ENCODE data around the gene NBPF3.

NBPF3 gene

DNA sequence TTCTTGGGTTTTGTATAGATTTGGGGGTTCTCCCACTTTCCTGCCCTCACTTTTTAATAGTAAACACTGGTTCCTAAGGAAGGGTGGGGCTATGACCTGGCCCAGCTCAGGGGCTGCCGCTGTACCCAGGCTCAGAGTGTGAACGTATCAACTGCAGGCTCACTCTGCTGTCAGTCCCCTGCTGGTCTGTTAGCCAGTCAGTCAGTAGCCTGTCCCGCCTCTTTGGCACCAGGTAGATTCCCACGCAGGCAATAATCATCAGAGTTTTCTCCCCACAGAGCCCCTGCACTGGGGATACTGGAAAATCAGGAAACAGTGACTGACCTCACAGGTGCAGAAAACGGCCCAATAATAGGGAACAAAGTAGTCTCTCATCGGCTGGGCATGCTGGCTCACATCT, 54.3 kb downstream of the NBPF3 start:
- DNase-seq (ENCODE audit: low read depth, low spot score): no peak

DNA sequence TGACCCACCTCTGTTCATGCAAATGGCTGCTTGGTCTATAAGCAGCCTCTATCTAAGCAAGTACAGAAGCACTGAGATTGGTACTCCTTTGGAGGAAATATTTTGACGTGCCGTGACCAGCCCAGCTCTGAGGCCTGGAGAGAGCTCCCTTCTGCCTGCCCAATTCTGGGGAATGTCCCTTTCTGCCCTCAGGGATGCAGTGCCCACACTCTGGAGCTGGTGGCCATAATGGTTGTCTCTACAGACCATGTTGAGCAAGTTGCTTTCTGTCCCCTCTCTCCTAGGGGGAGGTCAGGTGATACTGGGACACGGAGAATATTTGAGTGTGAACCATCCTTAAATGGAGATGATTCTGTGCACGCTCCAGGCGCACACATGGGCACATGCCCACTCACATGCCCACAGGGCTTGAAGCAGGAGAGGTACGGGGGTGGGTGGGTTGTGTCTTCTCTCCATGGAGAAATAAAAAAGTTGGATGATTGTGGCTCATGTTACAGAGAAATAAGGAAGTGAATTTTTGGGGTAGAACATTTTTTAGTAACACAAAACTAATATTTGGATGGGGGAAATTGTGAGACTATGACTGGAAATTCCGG, 55.4 kb downstream of the NBPF3 start:
- no peak for DNase-seq (ENCODE audit: low read depth, low spot score)

DNA sequence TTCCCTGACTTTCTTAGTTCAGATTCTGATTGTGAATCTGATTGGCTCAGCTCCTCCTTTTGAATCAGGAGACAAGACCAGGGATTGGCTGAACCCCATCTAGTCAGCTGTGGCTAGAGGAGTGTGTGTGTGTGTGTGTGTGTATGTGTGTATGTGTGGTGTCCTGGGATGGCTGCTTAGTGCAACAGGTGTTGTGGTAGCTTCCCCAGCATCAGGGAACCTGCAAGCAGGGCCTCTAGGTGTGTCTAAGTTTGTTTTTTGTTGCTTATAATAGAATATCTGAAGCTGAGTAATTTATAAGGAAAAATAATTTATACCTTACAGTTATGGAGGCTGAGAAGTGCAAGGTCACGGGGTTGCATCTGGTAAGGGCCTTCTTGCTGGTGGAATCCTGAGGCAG, 56.1 kb downstream of the NBPF3 start:
- no peak for DNase-seq (ENCODE audit: low read depth, low spot score)

DNA sequence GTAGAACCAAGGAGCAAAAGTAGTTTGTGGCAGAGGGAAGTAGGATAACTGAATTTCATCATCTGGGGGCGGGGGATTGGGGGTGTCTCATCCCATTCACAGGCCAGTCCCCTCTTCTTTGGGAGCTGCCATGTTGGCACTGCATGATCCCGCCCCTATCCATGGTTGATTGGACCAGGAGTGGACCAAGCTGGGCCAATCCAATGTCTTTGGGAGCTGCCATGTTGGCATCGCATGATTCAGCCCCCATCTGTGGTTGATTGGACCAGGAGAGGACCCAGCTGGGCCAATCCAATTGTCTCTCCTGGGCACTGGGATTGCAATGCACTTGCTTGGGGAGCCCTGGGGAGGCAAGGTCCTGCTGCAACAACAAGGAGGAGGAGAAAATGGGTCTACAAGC, 56.9 kb downstream of the NBPF3 start:
- DNase-seq (ENCODE audit: low read depth, low spot score): no peak

DNA sequence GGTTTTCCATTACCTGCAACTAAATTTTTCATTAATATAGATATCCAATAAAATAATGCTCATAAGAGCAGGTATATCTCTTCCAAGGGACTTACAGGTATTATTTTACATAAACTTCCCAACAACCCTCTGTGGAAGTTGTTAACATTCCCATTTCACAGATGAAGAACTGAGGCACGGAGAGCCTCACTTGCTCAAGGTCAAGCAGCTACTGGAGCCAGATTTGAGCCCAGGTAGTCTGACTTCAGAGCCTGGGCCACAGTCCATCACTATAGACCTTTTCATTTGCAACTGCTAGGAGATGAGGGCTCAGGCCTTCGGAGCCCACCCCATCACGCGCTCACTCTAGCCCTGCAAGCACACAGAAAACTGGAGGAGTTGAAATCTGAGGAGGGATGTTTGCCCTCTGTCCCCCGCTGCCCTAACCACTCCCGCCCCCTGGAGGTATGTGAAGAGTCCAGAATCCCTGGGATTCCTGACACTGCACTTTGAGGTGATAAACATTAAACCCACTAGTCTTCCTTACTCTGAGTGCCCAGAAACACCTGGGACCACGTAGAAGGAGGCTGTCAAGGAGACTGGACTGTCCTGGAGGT, 57.6 kb downstream of the NBPF3 start:
- DNase-seq (ENCODE audit: low read depth, low spot score): no peak

DNA sequence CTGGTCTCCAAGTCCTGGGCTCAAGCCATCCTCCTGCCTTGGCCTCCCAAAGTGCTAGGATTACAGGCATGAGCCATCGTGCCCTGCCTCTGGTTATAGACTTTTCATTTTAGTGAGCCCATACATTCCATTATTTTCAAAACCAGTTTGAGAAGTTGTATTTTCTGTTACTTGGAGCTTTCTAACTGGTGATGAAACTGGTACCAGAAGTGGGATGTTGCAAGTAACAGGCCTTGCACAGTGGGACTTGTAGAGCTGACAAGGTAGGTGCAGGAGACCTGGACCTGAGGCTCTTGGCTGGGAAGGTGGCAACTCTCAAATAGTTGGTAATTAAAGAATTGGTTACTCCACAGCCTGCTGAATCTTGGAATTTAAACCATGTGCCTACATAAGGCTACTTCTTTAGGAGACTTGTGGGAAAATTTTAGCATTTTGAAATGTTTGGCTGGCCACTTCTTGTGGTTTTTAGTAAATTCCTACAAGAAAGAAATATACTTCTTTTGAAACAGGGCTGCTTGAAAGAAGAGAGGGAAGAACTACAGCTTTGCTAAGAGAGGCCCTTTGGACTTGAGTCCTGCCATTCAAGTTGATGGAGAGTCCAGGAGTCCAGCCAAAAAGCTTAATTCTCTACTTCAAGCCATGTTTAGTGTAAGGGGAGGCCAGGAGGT, 59.5 kb downstream of the NBPF3 start:
- no peak for DNase-seq (ENCODE audit: low read depth, low spot score)

DNA sequence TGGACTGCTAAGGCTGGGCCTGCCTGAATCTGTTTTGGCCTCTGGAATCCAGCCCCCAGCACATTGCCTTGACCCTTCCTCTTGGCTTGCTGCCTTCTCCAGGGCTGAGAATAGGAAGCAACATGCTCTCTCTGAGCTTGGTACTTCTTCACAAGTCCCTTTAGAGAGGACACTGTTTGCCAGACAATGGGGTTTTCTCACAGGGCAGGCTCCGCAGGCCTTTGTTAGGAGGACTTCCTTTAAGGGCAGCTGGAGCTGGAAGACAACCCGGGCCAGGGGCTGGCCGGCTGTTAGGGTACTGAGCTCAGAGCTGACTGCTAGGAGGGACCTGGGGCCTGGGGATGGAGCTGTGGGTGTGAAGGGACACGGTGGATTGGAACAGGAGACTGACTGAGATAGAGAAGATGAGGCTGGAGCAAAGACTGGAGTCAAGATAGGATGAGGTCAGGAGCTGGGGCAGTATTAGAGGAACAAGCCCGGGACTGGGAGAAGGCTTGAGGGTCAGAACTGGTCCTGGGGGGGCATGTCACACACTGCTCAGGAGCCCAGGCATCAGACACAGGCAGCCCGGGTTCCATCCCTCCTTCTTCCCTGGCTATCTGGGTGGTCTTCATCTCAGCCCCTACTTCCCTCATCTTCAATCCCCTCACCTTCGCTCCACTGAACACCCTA, 63.9 kb downstream of the NBPF3 start:
- no peak for DNase-seq (ENCODE audit: low read depth, low spot score)

DNA sequence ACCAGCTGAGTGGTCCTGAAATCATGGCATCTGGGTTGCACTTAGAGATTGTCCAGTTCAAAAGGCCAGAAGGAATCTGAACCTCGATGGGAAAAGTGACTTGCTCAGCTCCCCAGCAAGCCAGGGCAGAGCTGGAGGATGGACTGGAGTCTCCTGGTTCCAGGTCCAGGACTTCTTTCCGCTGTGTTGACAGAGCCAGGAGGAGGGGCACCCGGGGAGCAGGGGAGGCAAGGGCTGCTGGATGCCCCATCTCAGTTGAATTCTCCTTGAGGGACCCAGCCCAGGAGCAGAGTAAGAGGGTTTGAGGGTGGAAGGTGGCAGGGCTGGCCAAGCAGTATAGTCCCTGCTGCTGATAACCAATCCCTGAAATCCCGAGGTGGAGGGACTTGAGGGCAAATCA, 66.9 kb downstream of the NBPF3 start:
- DNase-seq (ENCODE audit: low read depth, low spot score): no peak

DNA sequence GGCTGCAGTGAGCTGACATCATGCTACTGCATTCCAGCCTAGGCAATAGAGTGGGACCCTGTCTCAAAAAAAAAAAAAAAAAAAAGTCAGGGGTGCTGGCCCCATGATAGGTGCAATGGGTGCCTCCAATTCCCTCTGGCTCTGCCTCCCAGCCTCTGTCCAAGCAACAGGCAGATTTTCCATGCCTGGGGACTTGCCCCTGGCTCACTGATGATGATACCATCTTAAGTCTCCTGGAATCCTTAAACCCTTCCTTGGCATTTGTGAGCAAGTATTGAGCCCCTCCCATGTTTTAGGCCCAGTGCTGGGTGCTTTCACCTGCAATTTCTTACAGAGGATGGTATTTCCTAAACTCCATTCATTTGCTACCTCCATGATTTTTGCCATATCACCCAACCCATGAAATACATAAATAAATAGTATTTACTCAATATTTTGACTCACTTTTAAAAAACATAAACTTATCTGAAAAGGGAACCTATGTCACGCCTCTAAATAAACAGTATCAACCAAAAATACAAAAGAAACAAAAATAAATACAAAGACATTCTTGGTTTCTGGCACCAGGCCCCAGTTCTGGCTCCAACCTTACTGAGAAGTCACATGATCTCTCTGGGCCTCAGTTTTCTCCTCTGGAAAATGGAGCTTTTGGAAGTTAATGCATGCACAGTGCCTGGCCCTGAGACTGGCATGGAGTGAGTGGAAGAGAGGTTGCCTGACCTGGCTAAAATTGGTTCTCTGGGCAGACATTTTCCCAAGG, 67.8 kb downstream of the NBPF3 start:
- no peak for DNase-seq (ENCODE audit: low read depth, low spot score)

DNA sequence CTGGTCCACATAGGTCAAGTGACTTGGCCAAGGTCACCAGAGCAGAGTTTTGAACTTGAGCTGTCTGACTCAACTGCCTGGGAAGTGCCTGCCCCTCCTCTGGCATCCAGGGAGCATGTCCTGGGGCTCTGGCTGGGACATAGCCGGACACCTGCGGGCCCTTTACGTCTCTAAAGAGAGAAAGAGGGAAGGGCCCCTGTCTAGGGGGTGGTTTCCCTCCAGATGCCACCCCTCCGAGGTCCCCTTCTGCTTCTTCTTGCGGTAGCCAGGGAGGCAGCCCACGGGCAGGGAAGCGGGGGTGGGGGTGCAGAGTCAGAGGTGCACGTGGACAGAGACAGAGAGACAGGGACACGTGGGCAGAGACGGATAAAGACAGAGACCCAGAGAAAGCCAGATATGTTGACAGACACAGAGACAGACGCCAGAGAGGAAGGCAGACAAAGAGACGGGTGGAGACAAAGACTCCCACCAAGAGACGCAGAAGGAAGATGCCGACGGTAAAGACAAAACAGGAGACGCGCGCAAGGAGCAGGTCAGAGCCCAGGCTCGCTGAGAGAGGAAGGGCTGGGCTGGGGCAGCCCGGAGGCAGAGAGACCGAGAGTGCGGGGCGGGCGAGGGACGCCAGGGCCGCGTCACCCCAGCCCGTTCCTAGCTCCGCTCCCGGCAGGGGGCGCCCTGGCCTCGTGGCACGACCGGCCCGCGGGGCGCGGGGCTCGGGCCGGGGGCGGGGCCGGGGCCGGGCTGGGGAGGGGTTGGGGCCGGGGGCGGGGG, 68.8 kb downstream of the NBPF3 start:
- DNase-seq (ENCODE audit: low read depth, low spot score): no peak

DNA sequence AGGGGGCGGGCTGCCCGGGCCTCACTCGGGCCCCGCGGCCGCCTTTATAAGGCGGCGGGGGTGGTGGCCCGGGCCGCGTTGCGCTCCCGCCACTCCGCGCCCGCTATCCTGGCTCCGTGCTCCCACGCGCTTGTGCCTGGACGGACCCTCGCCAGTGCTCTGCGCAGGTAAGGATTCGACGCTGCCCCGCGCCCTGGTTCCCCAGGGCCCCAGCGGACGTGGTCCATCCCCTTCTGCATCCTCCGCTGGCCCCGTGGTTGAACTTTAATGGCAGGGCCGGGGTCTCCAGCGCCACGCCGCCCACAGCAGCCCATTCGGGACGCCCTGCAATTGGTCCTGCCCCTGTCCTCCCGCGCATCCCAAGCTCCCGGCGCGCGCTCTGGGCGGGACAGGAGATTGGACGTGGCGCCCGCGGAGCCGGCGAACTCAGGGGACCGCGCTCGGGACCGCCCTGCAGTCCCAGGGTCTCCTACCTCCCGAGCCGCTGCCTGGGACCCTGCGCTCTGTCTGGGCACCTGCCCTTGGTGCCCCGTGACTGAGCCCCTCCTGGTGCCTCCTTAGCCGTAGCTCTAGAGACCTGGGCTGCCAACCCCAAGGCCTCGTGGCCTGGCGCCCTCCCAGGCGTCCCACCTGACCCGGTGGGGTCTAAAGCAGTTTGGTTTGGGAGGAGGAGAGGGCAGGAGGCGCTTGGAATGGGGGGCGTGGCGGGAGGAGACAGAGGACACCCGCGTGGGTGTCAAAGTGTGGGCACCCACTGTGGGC, 69.6 kb downstream of the NBPF3 start, which contains the start of gene ALPL:
Gene ALPL (plus strand): TSS at position 73 of the 762 bp plus-strand sequence. CDS start 44,659 bp downstream, outside the sequence.
- no peak for DNase-seq (ENCODE audit: low read depth, low spot score)

DNA sequence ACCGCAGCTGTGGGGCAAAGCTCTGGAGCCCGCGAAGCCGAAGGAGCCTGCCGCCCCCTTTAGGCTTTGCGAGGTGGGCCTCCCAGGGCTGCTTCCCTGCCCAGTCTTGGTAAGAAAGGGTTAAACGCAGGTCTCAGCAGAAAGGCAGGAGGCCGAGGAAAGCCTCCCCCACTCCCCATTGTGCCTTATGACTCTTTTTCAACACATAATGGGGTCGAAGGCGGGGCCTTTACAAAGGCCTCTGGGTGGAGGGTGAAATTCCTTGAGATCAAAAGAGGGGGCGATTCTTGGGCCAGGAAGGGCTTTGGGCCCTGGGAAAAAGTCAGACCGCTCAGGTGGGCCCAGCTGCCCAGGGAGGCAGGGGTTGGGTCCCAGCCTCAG, 70.2 kb downstream of the NBPF3 start:
- no peak for DNase-seq (ENCODE audit: low read depth, low spot score)

DNA sequence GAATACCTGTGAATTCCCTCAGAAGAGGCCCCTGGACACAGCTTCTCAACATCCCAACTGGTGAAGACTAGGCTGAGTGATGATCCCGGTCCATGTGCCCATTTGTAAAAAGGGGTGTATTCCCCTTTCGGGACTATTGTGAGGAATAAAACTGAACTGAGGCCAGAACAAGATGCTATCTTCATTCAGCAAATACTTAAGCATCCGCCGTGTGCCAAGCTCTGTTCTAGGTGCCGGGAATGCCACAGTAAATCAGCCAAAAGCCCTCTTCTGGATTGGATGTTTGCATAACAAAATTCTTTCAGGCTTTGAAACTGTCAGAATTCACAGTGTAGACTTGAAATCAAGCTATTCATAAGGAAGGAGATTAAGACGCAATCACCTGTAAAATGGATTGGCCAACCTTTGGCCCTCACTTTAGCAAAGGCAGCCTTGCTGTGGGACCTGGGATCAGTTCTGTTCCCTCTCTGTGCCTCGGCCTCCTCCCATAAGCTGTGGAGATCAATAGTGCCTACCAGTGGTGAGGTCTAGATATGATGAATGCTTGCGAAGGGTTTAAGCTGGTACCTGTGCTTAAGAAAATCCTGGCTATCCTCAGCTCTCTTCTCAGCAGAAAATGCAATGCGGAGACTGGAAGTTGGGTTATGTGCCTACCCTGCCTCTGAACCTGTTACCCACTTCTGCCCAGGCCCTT, 71.1 kb downstream of the NBPF3 start:
- DNase-seq (ENCODE audit: low read depth, low spot score): no peak

DNA sequence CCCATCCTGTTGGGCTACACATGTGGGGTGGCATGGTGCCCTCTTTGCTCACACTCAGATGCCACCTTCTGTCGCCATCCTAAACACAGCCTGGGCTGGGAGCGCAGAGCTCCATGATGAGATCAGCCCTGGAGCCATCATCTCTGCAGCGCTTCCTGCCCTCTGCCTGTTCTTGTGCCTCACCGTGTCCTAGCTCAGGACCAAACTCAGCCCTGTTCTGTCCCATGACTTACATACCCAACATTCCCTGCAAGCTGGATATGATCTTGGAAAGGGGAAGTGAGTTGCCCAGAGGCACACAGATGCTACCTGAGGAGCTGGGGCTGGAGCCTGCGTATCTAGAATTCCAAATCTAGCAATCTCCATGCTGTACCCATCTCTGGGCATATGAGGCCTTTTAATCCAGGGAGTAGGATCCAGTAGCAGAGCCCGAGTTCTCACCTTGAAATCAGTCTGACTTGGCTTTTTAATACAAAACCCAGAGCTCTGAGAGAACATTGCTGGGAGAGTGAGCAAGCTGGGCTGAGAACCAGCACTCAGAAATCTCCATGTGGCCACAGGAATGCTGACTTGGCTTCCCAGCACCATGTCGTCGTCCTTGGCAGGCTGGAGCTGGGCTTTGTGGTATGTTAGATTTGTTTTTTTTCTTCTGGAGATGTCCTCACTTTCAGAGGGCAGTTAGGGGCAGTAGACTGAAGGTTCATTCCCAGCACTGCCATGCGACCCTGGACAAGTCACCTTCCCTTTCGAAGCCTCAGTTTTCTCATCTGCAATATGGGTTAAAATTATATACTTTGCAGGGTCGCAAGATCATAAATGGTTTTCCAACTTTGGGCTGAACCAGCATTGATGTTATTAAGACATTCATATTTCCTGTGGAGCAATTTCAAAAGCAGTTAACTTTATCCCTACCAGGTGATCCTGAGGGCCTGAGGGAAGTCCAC, 71.9 kb downstream of the NBPF3 start:
- DNase-seq (ENCODE audit: low read depth, low spot score): no peak

DNA sequence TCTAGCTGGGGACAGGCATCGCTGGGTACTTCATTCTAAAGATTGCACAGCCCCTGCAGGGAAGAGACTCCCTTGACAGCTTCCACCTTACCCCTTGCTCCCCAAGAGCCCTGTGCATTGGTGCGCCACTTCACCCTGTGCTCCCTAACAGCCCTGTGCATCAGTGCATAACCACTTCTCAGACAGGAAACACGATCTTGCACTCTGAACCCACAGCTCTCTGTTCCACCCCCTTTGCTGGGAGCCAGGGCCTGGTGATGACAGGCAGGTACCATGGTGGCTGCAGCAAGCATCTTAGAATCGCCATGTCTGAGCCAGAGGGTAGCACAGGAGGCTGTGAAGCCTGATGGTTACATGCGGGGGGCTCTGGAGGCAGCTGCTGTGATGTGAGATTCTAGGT, 74.3 kb downstream of the NBPF3 start:
- no peak for DNase-seq (ENCODE audit: low read depth, low spot score)

DNA sequence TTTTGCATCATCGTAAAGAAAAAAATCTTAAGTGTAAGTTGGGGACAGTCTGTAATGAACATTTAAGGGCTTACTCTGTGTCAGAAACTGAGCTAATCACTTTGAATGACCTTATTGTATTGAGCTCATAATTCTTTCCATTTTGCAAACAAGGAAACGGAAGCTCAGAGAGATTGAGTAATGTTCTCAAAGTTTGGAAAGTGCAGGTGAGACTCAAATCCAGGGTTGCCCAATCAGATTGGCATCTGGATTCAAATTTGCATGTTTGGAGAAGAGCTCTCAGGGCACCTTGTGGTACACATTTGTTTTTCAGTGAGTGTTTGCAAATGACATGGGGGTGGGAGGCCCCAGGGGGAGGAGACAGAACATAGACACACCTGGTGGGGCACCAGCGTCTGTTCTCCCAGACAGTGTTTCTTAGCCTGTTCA, 77.2 kb downstream of the NBPF3 start:
- DNase-seq (ENCODE audit: low read depth, low spot score): no peak

DNA sequence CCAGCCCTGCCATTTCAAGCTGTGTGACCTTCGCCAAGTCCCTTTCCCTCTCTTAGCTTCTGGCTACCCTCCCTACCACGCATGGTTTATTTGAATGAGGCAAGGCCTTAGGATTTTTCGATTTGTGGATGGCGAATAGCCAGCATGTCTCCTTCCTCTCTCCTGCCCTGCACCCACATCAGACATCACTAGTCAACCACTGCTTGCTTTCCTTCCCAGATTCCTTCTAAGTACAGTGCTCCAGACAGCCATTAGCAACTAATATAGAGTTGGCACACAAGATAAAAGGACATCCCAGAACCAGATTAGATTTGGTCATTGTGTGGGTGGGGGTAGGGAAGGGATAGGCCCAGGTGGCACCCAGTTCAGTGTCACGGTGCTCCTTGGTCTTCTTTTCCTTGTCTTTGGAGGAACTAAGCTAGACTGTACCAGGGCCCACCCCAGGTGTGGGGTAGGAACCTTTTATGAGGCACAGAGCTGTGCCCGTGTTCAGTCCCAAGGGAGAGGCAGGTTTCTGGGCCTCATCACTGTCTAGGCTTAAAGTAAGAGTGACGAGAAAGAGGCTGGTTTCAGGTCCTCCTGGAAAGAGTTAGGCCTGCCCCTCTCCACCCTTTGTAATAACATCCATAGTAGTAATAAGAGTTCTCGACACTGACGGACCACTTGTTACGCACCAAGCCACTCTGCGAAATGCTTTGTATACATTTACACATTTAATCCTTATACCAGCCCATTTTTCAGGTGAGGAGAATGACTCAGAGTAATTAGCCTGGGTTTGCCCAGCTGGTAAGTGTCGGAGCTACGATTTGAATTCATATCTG, 77.9 kb downstream of the NBPF3 start:
- no peak for DNase-seq (ENCODE audit: low read depth, low spot score)
